HepG2 (cell line): Measurements from ENCODE around the gene ENC1. TPM values are rescaled to one million over a fixed set of nuclear protein-coding genes. Genes with fewer than 3 reads are reported as not detected.

Source experiments
- AGO2 ChIP-seq: fragments of 200-400 bp; formaldehyde crosslinking; optimal IDR thresholded peaks from 2 replicates; pipeline ENCODE3; 2017; ENCODE audit warnings: mild to moderate bottlenecking, low read depth, low read length, moderate library complexity
- GTF2F1 ChIP-seq: fragments of 150-350 bp; IDR thresholded peaks from 2 replicates; pipeline ENCODE4 v1.6.1; 2014; ENCODE audit warnings: low read length
- HDAC2 ChIP-seq: sonication (generic); formaldehyde crosslinking; IDR thresholded peaks from 2 replicates; pipeline ENCODE4 v1.4.0; 2020; ENCODE audit warnings: missing genetic modification reagents
- KLF6 ChIP-seq: IDR thresholded peaks from 2 replicates; pipeline ENCODE4 v1.8.0; 2016; ENCODE audit warnings: missing biosample characterization, missing genetic modification reagents
- NR2F2 ChIP-seq: IDR thresholded peaks from 2 replicates; pipeline ENCODE4 v1.6.1; 2012; ENCODE audit warnings: low read depth, inconsistent platforms, borderline replicate concordance
- RERE ChIP-seq: IDR thresholded peaks from 2 replicates; pipeline ENCODE4 v1.6.1; 2016; ENCODE audit warnings: low read depth, missing genetic modification reagents, missing compliant biosample characterization
- ZHX1 ChIP-seq: sonication (generic); formaldehyde crosslinking; IDR thresholded peaks from 2 replicates; pipeline ENCODE4 v1.8.1; 2022; ENCODE audit warnings: low read depth, mild to moderate bottlenecking, missing genetic modification reagents
- ZNF33A ChIP-seq: sonication (generic); formaldehyde crosslinking; IDR thresholded peaks from 2 replicates; pipeline ENCODE4 v1.5.1; 2020; ENCODE audit warnings: missing genetic modification reagents, mild to moderate bottlenecking, moderate library complexity, borderline replicate concordance
- polyA plus RNA-seq, 8 experiments: library from polyadenylated mRNA; depleted of rRNA in 3 of 8; stranded (reverse) in 7 of 8; unstranded in 1 of 8; fragments of >200 nt; fragmentation: Illumina TruSeq in 4 of 8; extraction: Trizol in 4 of 8; gene quantifications; 2 replicates each; pipeline versions ENCODE4 v1.2.1 to v1.2.3, GENCODE V29; 2011 to 2016; ENCODE audit warnings: low read depth in 4 of 8, missing spikeins in 1 of 8, mixed read lengths in 1 of 8; ENCODE audit not compliant: insufficient read depth in 1 of 8
- total RNA-seq, 5 experiments: library from RNA; depleted of rRNA; stranded (reverse); fragments of >200 nt; fragmentation: Illumina TruSeq; extraction: Trizol; gene quantifications; 2 replicates each; pipeline ENCODE4 v1.2.3, GENCODE V29; 2016; ENCODE audit warnings: low read depth in 1 of 5
- TF ChIP-seq, protein P1 (sequence below), 2 experiments: sonication (generic) in 1 of 2; formaldehyde crosslinking in 1 of 2; IDR thresholded peaks; 2 replicates each; pipeline versions ENCODE4 v1.4.0 to v1.6.1; 2018 to 2020; ENCODE audit warnings: missing genetic modification reagents in 2 of 2, borderline replicate concordance in 1 of 2, low read depth in 1 of 2, mild to moderate bottlenecking in 1 of 2, missing biosample characterization in 1 of 2

The ENC1 gene
- total and polyA plus RNA-seq, 2 of the 13 experiments (the other 11 are each of a cell fraction or from before 2014, with no cell fraction given) = 63.8 to 64.4 TPM

- TF ChIP-seq, protein P1, sequence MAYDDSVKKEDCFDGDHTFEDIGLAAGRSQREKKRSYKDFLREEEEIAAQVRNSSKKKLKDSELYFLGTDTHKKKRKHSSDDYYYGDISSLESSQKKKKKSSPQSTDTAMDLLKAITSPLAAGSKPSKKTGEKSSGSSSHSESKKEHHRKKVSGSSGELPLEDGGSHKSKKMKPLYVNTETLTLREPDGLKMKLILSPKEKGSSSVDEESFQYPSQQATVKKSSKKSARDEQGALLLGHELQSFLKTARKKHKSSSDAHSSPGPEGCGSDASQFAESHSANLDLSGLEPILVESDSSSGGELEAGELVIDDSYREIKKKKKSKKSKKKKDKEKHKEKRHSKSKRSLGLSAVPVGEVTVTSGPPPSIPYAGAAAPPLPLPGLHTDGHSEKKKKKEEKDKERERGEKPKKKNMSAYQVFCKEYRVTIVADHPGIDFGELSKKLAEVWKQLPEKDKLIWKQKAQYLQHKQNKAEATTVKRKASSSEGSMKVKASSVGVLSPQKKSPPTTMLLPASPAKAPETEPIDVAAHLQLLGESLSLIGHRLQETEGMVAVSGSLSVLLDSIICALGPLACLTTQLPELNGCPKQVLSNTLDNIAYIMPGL (CRISPR knock-in tag; IDR thresholded peaks at IDR 0.05; ENCODE audit: borderline replicate concordance in 1 of 2, low read depth in 1 of 2) = peak; percentile 68 to 96; a peak in 3 of 4 replicates
- TF ChIP-seq KLF6 (peak; percentile 95), GTF2F1 (peak; percentile 72), ZHX1 (CRISPR knock-in tag) (peak; percentile 71; the same call in 1 of the 2 replicates), AGO2 (peak; percentile 99), ZNF33A (no peak), RERE (0 out of 2 replicates have a peak, but pooled peaks have one; percentile 63), HDAC2 (CRISPR knock-in tag) (peak; percentile 53), NR2F2 (peak; percentile 52; the same call in 1 of the 2 replicates)
Measured at GRCh38 chr5:74640450-74640953, at the start of gene ENC1 (continued).
